Esophagus squamous epithelium (tissue), 4 donors: ENCODE results near the gene TOPAZ1.

Experiments used
- POLR2A ChIP-seq, 4 donors: fragments of 450-650 bp; IDR thresholded peaks; one replicate each; pipeline ENCODE4 v1.6.1; 2017; ENCODE audit warnings: antibody characterized with exemption in 4 of 4, mild to moderate bottlenecking in 4 of 4, moderate library complexity in 3 of 4
- TF ChIP-seq, protein P1 (sequence below), 6 experiments: fragments of 450-650 bp in 4 of 6; fragments of 200-600 bp in 2 of 6; sonication (generic) in 2 of 6; IDR thresholded peaks; one replicate each; pipeline ENCODE4 v1.5.1; 2016 to 2019; ENCODE audit warnings: antibody characterized with exemption in 6 of 6, mild to moderate bottlenecking in 4 of 6, moderate library complexity in 4 of 6

- TF ChIP-seq, protein P1, sequence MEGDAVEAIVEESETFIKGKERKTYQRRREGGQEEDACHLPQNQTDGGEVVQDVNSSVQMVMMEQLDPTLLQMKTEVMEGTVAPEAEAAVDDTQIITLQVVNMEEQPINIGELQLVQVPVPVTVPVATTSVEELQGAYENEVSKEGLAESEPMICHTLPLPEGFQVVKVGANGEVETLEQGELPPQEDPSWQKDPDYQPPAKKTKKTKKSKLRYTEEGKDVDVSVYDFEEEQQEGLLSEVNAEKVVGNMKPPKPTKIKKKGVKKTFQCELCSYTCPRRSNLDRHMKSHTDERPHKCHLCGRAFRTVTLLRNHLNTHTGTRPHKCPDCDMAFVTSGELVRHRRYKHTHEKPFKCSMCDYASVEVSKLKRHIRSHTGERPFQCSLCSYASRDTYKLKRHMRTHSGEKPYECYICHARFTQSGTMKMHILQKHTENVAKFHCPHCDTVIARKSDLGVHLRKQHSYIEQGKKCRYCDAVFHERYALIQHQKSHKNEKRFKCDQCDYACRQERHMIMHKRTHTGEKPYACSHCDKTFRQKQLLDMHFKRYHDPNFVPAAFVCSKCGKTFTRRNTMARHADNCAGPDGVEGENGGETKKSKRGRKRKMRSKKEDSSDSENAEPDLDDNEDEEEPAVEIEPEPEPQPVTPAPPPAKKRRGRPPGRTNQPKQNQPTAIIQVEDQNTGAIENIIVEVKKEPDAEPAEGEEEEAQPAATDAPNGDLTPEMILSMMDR (IDR thresholded peaks at IDR 0.05) = no peak
- TF ChIP-seq POLR2A (IDR thresholded peaks at IDR 0.05) = no peak
Measured at GRCh38 chr3:44289882-44290462, 48.3 kb downstream of the TOPAZ1 start.
